PC-9 (cell line): ENCODE results near the gene AVEN. TPM values are rescaled to one million over a fixed set of nuclear protein-coding genes. Genes with fewer than 3 reads are reported as not detected.

ENCODE experiments used
- BruUV-seq: library from RNA; stranded (reverse); fragments of 400-500 nt; replicated peaks from 2 replicates; lab custom pipeline; 2021; lab: Mats Ljungman, UMichigan
- CTCF ChIA-PET: fragments of 300-600 bp; sonication (Branson Sonifier 250); formaldehyde crosslinking; loops from one replicate; lab custom pipeline; 2022; ENCODE audit warnings: antibody characterized with exemption; lab: Charles Lee
- POLR2A ChIA-PET: fragments of 300-600 bp; sonication (Branson Sonifier 250); formaldehyde crosslinking; loops from one replicate; lab custom pipeline; 2022; ENCODE audit warnings: antibody characterized with exemption; ENCODE audit not compliant: unreplicated experiment; lab: Charles Lee
- DNase-seq, 2 experiments: peaks; one replicate each; pipeline versions ENCODE4 v3.0.0 to v3.0.0-alpha.2; 2015 to 2022; ENCODE audit warnings: mixed read lengths in 1 of 2
- H2AFZ ChIP-seq: fragments of 200-600 bp; sonication (generic); 2 replicates; pipeline ENCODE4 v1.8.1; 2017; ENCODE audit warnings: antibody characterized with exemption
- H3F3A ChIP-seq: fragments of 200-600 bp; sonication (generic); 2 replicates; pipeline ENCODE4 v1.8.1; 2017; ENCODE audit warnings: antibody characterized with exemption, mild to moderate bottlenecking, low read depth; ENCODE audit not compliant: insufficient read depth
- H3K27ac ChIP-seq: fragments of 200-600 bp; sonication (generic); 2 replicates; pipeline ENCODE4 v1.6.1; 2016; ENCODE audit warnings: mixed run types
- H3K27me3 ChIP-seq: fragments of 200-600 bp; sonication (generic); 2 replicates; pipeline ENCODE4 v1.6.1; 2016; ENCODE audit warnings: low read depth, mixed run types; ENCODE audit not compliant: insufficient read depth
- H3K36me3 ChIP-seq: fragments of 200-600 bp; sonication (generic); 2 replicates; pipeline ENCODE4 v1.6.1; 2016; ENCODE audit warnings: low read depth, mixed run types
- H3K4me1 ChIP-seq: fragments of 200-600 bp; sonication (generic); replicated peaks from 2 replicates; pipeline ENCODE4 v1.6.1; 2016; ENCODE audit warnings: mixed run types; ENCODE audit not compliant: insufficient read depth
- H3K4me2 ChIP-seq: fragments of 200-600 bp; sonication (generic); 2 replicates; pipeline ENCODE4 v1.6.1; 2017; ENCODE audit warnings: mixed run types
- H3K4me3 ChIP-seq: fragments of 200-600 bp; sonication (generic); 2 replicates; pipeline ENCODE4 v1.6.1; 2016; ENCODE audit warnings: mixed run types
- H3K79me2 ChIP-seq: fragments of 200-600 bp; sonication (generic); 2 replicates; pipeline ENCODE4 v1.6.1; 2017; ENCODE audit warnings: low read depth, mixed run types
- H3K9me2 ChIP-seq: fragments of 200-600 bp; sonication (generic); 2 replicates; pipeline ENCODE4 v1.8.1; 2017; ENCODE audit warnings: mild to moderate bottlenecking; ENCODE audit not compliant: insufficient read depth
- H3K9me3 ChIP-seq: fragments of 200-600 bp; sonication (generic); 2 replicates; pipeline ENCODE4 v1.8.1; 2016; ENCODE audit warnings: low read depth; ENCODE audit not compliant: insufficient read depth
- H4K20me1 ChIP-seq: fragments of 200-600 bp; sonication (generic); 2 replicates; pipeline ENCODE4 v1.8.1; 2017; ENCODE audit not compliant: insufficient read depth
- CTCF ChIP-seq: fragments of 200-600 bp; sonication (generic); conservative IDR thresholded peaks from 2 replicates; pipeline ENCODE4 v1.6.1; 2017; ENCODE audit warnings: mixed run types, antibody characterized with exemption, mild to moderate bottlenecking, moderate library complexity
- EZH2 ChIP-seq: fragments of 200-600 bp; sonication (generic); IDR thresholded peaks from 2 replicates; pipeline ENCODE4 v1.8.0; 2017; ENCODE audit warnings: antibody characterized with exemption, low read depth
- intact Hi-C: fragments of 100-400 bp; cut with micrococcal nuclease; formaldehyde crosslinking; loops from one replicate; pipeline ENCODE4 v1.10.0; 2022; ENCODE audit not compliant: unreplicated experiment
- total RNA-seq: library from RNA; stranded (reverse); gene quantifications from 2 replicates; pipeline ENCODE4 v1.2.3, GENCODE V29; 2021

AVEN gene
- total RNA-seq, 1 experiment from 2014 or later = 8.7 TPM

- Histone ChIP-seq H3K27ac (no peak overlapping the region), H3K27me3 (no peaks in the 10 kb centered on the region), H3K4me2 (no peak overlapping the region), H3K36me3 (no peaks in the 10 kb centered on the region), H3K9me2 (no peaks in the 10 kb centered on the region), H3K79me2 (no peaks in the 10 kb centered on the region), H3K4me3 (no peak overlapping the region), H3K4me1 (no peaks in the 10 kb centered on the region), H2AFZ (no peak overlapping the region), H3F3A (no peaks in the 10 kb centered on the region), H4K20me1 (no peaks in the 10 kb centered on the region), H3K9me3 (no peaks in the 10 kb centered on the region)
- TF ChIP-seq EZH2 (no peak), CTCF (no peak)
- DNase-seq = no peak
- CTCF ChIA-PET = no interaction called here
- intact Hi-C loops = no loop called here
- no TSS peak for BruUV-seq
- POLR2A ChIA-PET = no interaction called here
Measured at GRCh38 chr15:34012461-34013028, 26.5 kb downstream of the AVEN start.

- no peaks in the 10 kb centered on the region for H3F3A ChIP-seq
Measured at GRCh38 chr15:34011481-34011880, 27.5 kb downstream of the AVEN start.

GRCh38 chr15:34010921-34011320 lies 28.1 kb downstream of the AVEN start:
- POLR2A ChIA-PET = no interaction called here
- H3K79me2 ChIP-seq = no peaks in the 10 kb centered on the region
- intact Hi-C loops = no loop called here
- CTCF ChIA-PET = no interaction called here
- H2AFZ ChIP-seq = no peak overlapping the region
- no peaks in the 10 kb centered on the region for H3K9me3 ChIP-seq
- H3K4me1 ChIP-seq = no peaks in the 10 kb centered on the region
- no peaks in the 10 kb centered on the region for H3K9me2 ChIP-seq
- no peaks in the 10 kb centered on the region for H4K20me1 ChIP-seq
- H3K27ac ChIP-seq = no peak overlapping the region
- TF ChIP-seq EZH2 = no peak
- H3K27me3 ChIP-seq = no peaks in the 10 kb centered on the region
- no peaks in the 10 kb centered on the region for H3F3A ChIP-seq
- H3K4me2 ChIP-seq = no peak overlapping the region
- DNase-seq = no peak
- no TSS peak for BruUV-seq
- H3K36me3 ChIP-seq = no peaks in the 10 kb centered on the region
- no peak overlapping the region for H3K4me3 ChIP-seq

More at GRCh38 chr15:34011481-34011880, 27.5 kb downstream of the AVEN start:
- Histone ChIP-seq H3K9me3 (no peaks in the 10 kb centered on the region), H3K4me1 (no peaks in the 10 kb centered on the region), H3K79me2 (no peaks in the 10 kb centered on the region), H3K36me3 (no peaks in the 10 kb centered on the region), H3K4me3 (no peak overlapping the region), H3K4me2 (no peak overlapping the region), H2AFZ (no peak overlapping the region), H3K27ac (no peak overlapping the region), H4K20me1 (no peaks in the 10 kb centered on the region), H3K9me2 (no peaks in the 10 kb centered on the region), H3K27me3 (no peaks in the 10 kb centered on the region)
- ChIA-PET CTCF (no interaction called here), POLR2A (no interaction called here)
- BruUV-seq = no TSS peak
- intact Hi-C loops = no loop called here
- no peak for DNase-seq
- TF ChIP-seq CTCF (no peak), EZH2 (no peak)

GRCh38 chr15:34009656-34010055 lies 29.3 kb downstream of the AVEN start:
- no peaks in the 10 kb centered on the region for H3F3A ChIP-seq
- no peak for DNase-seq
- BruUV-seq = no TSS peak

More at GRCh38 chr15:34009656-34010055, 29.3 kb downstream of the AVEN start:
- H2AFZ ChIP-seq = no peak overlapping the region
- H3K9me3 ChIP-seq = no peaks in the 10 kb centered on the region
- no peak overlapping the region for H3K4me3 ChIP-seq
- H3K27ac ChIP-seq = no peak overlapping the region
- POLR2A ChIA-PET = interaction anchor here (0.5 kb wide), 1 partner anchor 289 kb away, joined by 6 read pairs; no protein-coding TSS in a partner anchor
- no peak overlapping the region for H3K4me2 ChIP-seq
- H3K27me3 ChIP-seq = no peaks in the 10 kb centered on the region
- CTCF ChIA-PET = no interaction called here
- TF ChIP-seq EZH2 (no peak), CTCF (no peak)
- no peaks in the 10 kb centered on the region for H3K79me2 ChIP-seq
- no peaks in the 10 kb centered on the region for H4K20me1 ChIP-seq
- no peaks in the 10 kb centered on the region for H3K36me3 ChIP-seq
- H3K4me1 ChIP-seq = no peaks in the 10 kb centered on the region
- H3K9me2 ChIP-seq = no peaks in the 10 kb centered on the region
- intact Hi-C loops = no loop called here
